GM12865 (cell line): ENCODE measurements around the gene ST6GALNAC3.

Experiments used
- DNase-seq: peaks from one replicate; pipeline ENCODE4 v3.0.0; 2010; ENCODE audit warnings: low read depth
- H3K4me3 ChIP-seq: 2 replicates; pipeline ENCODE4 v1.5.1; 2011; ENCODE audit warnings: mild to moderate bottlenecking, low read depth, low read length, control low read depth
- TF ChIP-seq, protein P1 (sequence below): IDR thresholded peaks from 2 replicates; pipeline ENCODE4 v1.5.1; 2011; ENCODE audit warnings: low read length, control low read depth, low read depth, inconsistent platforms; ENCODE audit not compliant: insufficient read depth; ENCODE audit errors: missing control alignments

The ST6GALNAC3 gene

DNA sequence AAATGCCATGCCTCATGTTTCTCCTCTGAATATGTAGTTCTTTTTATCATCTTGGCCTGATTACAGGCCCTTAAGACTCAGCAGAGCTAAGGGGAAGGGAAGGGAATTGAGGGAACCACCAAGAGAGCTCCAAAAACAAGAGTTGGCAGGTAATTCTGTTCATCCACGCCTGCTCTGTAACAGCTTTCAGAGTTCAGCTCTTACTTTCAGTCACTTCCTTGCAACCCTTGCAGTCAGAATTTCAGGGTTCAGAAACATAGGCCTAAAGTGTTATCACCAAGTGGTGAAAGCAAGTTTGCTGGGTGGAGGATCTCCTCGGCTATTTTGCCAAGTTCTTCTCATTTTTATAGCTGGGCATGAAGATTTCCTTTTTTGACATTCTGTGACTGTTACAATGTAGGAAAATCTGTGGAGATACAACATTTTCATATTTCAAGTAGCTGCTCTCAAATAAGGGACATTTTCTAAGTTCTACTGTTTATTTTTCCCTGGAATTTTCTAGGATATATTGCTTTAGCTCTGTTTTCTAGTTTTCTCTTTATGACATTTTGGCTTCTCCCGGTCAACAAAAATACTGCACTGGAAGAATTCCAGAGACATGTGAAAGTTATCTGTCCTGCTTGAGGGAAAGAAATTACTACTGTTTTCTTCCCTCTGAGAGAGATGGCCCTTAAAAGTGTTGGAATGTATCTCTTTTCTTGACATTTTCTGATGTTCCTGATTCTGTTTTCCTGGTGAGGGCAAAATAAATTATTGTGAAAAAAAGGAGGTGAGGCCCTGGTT lies 540.9 kb downstream of the ST6GALNAC3 start:
- TF ChIP-seq, protein P1, sequence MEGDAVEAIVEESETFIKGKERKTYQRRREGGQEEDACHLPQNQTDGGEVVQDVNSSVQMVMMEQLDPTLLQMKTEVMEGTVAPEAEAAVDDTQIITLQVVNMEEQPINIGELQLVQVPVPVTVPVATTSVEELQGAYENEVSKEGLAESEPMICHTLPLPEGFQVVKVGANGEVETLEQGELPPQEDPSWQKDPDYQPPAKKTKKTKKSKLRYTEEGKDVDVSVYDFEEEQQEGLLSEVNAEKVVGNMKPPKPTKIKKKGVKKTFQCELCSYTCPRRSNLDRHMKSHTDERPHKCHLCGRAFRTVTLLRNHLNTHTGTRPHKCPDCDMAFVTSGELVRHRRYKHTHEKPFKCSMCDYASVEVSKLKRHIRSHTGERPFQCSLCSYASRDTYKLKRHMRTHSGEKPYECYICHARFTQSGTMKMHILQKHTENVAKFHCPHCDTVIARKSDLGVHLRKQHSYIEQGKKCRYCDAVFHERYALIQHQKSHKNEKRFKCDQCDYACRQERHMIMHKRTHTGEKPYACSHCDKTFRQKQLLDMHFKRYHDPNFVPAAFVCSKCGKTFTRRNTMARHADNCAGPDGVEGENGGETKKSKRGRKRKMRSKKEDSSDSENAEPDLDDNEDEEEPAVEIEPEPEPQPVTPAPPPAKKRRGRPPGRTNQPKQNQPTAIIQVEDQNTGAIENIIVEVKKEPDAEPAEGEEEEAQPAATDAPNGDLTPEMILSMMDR: no peak
- H3K4me3 ChIP-seq: no peak overlapping the region

DNA sequence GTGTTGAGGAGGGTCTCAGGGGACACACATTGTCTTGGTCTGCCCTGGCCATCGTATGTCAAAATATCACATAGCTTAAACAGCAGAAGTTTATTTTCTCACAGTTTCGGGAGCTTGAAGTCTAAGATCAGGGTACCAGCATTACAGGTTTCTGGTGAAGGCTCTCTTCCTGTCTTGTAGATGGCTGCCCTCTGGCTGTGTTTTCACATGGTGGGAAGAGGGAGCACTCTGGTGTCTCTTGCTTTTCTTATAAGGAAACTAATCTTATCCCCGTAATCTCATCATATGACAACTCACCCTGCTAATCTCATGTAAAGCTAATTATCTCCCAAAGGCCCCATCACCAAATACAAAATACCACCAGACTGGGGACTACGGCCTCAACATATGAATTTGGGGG lies 545.8 kb downstream of the ST6GALNAC3 start:
- TF ChIP-seq, protein P1: no peak
- no peak overlapping the region for H3K4me3 ChIP-seq
- no peak for DNase-seq

More for the DNA sequence above, 540.9 kb downstream of the ST6GALNAC3 start:
- no peak for DNase-seq

DNA sequence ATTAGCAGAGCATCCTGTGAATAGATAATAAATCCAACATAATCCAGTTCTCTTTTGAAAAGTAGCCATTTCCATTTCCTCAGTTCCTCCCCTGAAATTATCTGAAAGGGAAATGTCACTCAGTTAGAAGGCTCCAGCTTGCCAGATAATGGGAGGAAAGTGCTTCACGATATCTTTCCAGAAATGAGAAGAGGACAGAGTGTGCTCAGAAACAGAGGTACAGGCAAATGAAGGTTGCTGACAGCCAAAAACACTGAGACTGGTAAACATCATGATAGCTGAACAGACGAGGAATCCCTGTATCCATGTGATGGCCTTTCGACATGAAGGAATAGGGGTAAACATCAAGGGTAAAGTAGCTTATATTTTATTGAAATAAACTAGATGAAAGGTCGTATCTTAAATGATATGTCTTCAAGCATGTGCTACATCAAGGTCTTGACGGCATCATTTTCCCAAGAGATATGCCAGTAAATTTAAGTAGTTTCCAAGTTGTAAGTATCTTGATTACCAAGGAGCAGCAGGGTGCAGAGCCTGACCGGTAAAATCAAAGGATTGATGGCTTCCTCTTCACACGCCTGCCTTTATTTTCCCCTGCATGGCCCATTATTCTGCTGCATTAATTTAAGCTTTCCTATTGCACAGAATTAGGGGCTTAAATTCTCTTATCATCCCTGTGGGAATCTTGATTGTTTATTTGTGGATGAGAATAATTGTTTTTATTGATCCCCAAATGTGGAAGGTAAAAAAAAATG lies 548.4 kb downstream of the ST6GALNAC3 start:
- no peak overlapping the region for H3K4me3 ChIP-seq
- TF ChIP-seq, protein P1: no peak
- no peak for DNase-seq

DNA sequence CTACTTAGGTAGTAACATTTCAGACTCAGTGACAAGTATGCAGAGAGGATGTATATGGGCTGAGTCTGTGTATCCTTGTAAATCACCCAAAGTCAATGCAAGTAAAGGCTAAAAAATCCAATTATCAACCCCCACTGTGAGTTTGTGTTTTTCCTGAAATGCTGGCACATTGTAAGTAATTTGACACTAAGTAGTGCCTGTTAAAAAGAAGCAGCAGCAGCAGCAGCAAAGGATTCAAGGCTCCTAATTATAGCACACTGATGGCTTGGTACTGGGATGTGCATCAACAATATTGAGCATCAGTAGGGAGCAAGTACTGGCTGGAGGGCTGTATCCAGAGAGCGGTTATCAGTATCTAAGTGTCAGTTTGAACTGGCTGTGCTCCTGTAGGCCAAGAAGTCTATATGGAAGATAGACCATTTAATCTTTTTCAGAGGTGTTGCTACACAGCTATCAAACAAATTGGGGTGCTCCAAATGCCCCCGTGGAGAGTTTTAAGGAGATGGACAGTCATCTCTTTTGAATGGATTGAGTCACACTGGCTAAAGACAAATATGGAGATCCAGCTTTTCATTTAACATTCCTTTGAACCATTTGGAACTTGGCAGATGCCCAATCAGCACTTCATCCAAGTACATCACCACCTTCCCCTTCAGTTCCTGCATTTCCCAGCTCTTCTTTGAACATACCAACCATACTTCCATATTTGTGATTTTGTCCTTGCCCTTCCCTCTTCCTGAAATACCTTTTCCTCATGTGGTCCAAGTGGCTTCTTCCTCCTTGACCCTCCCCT lies 551.5 kb downstream of the ST6GALNAC3 start:
- TF ChIP-seq, protein P1: no peak
- DNase-seq: no peak
- no peak overlapping the region for H3K4me3 ChIP-seq

DNA sequence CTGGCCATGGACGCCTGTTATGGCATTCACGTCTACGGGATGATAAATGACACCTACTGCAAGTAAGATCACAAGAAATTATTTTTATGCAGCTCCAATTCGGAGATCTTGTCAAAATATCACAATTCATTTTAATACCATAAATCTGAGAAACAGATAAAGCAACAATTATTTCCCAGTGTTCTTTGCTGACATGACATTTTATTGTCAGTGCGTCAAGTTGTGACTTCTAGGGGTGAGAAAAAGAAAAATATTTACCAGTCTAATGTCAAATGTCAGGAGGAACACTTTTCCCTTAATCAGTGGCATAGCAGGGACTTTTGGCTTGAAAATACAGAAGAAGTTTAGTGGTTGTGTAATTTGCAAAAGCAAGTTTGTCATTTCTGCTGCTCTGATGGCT lies 553.0 kb downstream of the ST6GALNAC3 start:
- TF ChIP-seq, protein P1: no peak
- no peak for DNase-seq
- H3K4me3 ChIP-seq: no peak overlapping the region

DNA sequence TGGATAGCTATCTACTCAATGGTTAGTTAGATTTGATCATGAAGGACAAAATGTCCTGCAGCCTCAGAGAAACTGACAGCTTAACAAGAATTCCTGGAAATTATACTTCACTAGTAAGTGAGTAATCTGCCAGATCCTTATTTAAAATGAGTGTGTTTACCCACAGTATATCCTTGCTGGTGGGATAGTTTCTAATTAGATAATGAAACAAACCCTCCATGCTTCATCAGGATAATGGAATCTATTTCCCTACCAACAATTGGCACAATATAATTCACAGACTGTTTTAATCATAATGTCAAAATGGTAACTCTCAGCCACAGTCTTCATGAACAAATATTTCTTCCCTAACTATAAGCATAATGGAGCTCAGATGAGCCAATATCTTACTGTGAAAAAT lies 553.4 kb downstream of the ST6GALNAC3 start:
- H3K4me3 ChIP-seq: no peak overlapping the region
- DNase-seq: no peak
- TF ChIP-seq, protein P1: no peak
